Measurements from ENCODE around the gene ELK3.

- TF ChIP-seq CTCF (IDR thresholded peaks at IDR 0.05) = no peak
- no peak for TF ChIP-seq POLR2AphosphoS5 (IDR thresholded peaks at IDR 0.05)
- no peak for TF ChIP-seq EP300 (IDR thresholded peaks at IDR 0.05)
- no peak for TF ChIP-seq POLR2A (IDR thresholded peaks at IDR 0.05)
Measured at GRCh38 chr12:96226801-96227348, 32.7 kb downstream of the ELK3 start.
